B cell (primary cell): ENCODE measurements around the gene PRAMEF14. TPM values are rescaled to one million over a fixed set of nuclear protein-coding genes. Genes with fewer than 3 reads are reported as not detected.
"Not testable (repeated sequence)": the region's sequence is repeated elsewhere in the genome, so short reads cannot be mapped to it uniquely, and the experiment has no call there.

Experiments used
- ATAC-seq: fragments of 200-7000 bp; cut with Tn5 transposase; one replicate; pipeline ENCODE4 v1.10.0; 2021; ENCODE audit warnings: low read depth, mild to moderate bottlenecking, moderate number of reproducible peaks, moderate library complexity
- CTCF ChIA-PET: fragments of 350-600 bp; sonication (Branson Sonifier 250); formaldehyde crosslinking; loops from one replicate; lab custom pipeline; 2021; ENCODE audit warnings: antibody characterized with exemption, inconsistent platforms; lab: Charles Lee
- POLR2A ChIA-PET: fragments of 350-600 bp; sonication (Branson Sonifier 250); formaldehyde crosslinking; loops from one replicate; lab custom pipeline; 2021; ENCODE audit warnings: antibody characterized with exemption; lab: Charles Lee
- DNase-seq: peaks from one replicate; pipeline ENCODE4 v3.0.0; 2013
- H2AFZ ChIP-seq: 2 replicates; pipeline ENCODE4 v1.6.1; 2012; ENCODE audit warnings: mild to moderate bottlenecking, low read depth, low read length; ENCODE audit not compliant: insufficient read depth, poor library complexity, severe bottlenecking
- H3K27ac ChIP-seq, 2 donors: 1 replicate in 1 of 2; 2 replicates in 1 of 2; pipeline ENCODE4 v1.5.1; 2012 to 2013; ENCODE audit warnings: low read length in 2 of 2, mild to moderate bottlenecking in 2 of 2, moderate library complexity in 1 of 2
- H3K27me3 ChIP-seq, 4 experiments: fragments of 200-600 bp in 1 of 4; sonication (generic) in 1 of 4; replicated peaks in 1 of 4; 1 replicate in 2 of 4; 2 replicates in 2 of 4; pipeline versions ENCODE4 v1.6.1 to v1.7.0; 2013 to 2016; ENCODE audit warnings: low read length in 3 of 4, mild to moderate bottlenecking in 2 of 4, mixed read lengths in 1 of 4, moderate library complexity in 1 of 4; ENCODE audit not compliant: insufficient read depth in 4 of 4, control insufficient read depth in 3 of 4; ENCODE audit errors: control extremely low read depth in 1 of 4
- H3K36me3 ChIP-seq, 2 experiments: replicated peaks in 1 of 2; 1 replicate in 1 of 2; 2 replicates in 1 of 2; pipeline versions ENCODE4 v1.6.1 to v1.7.1; 2013; ENCODE audit warnings: low read length in 1 of 2; ENCODE audit not compliant: insufficient read depth in 2 of 2, control insufficient read depth in 1 of 2; ENCODE audit errors: control extremely low read depth in 1 of 2, extremely low read depth in 1 of 2
- H3K4me1 ChIP-seq, 2 donors: fragments of 200-600 bp in 1 of 2; sonication (generic) in 1 of 2; 1 replicate in 1 of 2; 2 replicates in 1 of 2; pipeline versions ENCODE4 v1.5.1 to v1.6.1; 2013 to 2017; ENCODE audit warnings: low read length in 2 of 2; ENCODE audit not compliant: control insufficient read depth in 2 of 2, insufficient read depth in 2 of 2
- H3K4me2 ChIP-seq: replicated peaks from 2 replicates; pipeline ENCODE3; 2012; ENCODE audit warnings: mild to moderate bottlenecking, low read depth, low read length; ENCODE audit not compliant: poor library complexity, severe bottlenecking
- H3K4me3 ChIP-seq, 5 experiments: fragments of 200-600 bp in 1 of 5; sonication (generic) in 1 of 5; 1 replicate in 3 of 5; 2 replicates in 2 of 5; pipeline versions ENCODE4 v1.5.1 to v1.7.0; 2011 to 2016; ENCODE audit warnings: low read length in 4 of 5, mild to moderate bottlenecking in 4 of 5, low read depth in 2 of 5, control low read depth in 1 of 5, moderate library complexity in 1 of 5; ENCODE audit not compliant: insufficient read depth in 1 of 5; ENCODE audit errors: control extremely low read depth in 1 of 5, extremely low read depth in 1 of 5
- H3K79me2 ChIP-seq: fragments of 200-600 bp; sonication (generic); one replicate; pipeline ENCODE4 v1.6.0; 2016; ENCODE audit warnings: low read length; ENCODE audit not compliant: control insufficient read depth, insufficient read depth
- H3K9ac ChIP-seq: fragments of 200-600 bp; sonication (generic); 2 replicates; pipeline ENCODE4 v1.6.1; 2017; ENCODE audit warnings: mild to moderate bottlenecking, low read length, moderate library complexity
- H3K9me3 ChIP-seq, 3 donors: one replicate each; pipeline versions ENCODE4 v1.6.1 to v1.7.1; 2013; ENCODE audit warnings: low read length in 2 of 3; ENCODE audit not compliant: control insufficient read depth in 2 of 3, insufficient read depth in 1 of 3; ENCODE audit errors: control extremely low read depth in 1 of 3
- H4K20me1 ChIP-seq: 2 replicates; pipeline ENCODE4 v1.6.0; 2012; ENCODE audit warnings: mild to moderate bottlenecking, low read length; ENCODE audit not compliant: insufficient read depth, control insufficient read depth, poor library complexity, severe bottlenecking
- H3K27ac Mint-ChIP-seq: one replicate; pipeline ENCODE4 v1.8.0; 2021; ENCODE audit warnings: mixed read lengths
- H3K27me3 Mint-ChIP-seq: one replicate; pipeline ENCODE4 v1.8.0; 2021; ENCODE audit warnings: mixed read lengths
- H3K4me1 Mint-ChIP-seq: one replicate; pipeline ENCODE4 v1.8.0; 2021; ENCODE audit warnings: mixed read lengths
- H3K4me3 Mint-ChIP-seq: one replicate; pipeline ENCODE4 v1.8.0; 2021; ENCODE audit warnings: mixed read lengths
- H3K9me3 Mint-ChIP-seq: one replicate; pipeline ENCODE4 v1.8.0; 2022; ENCODE audit warnings: mixed read lengths; ENCODE audit not compliant: insufficient read depth
- WGBS: methylation state at CpG from one replicate; pipeline ENCODE4 v1.1.5; 2013; ENCODE audit warnings: missing lambda C conversion rate; ENCODE audit not compliant: insufficient coverage; 5-methylcytosine and 5-hydroxymethylcytosine counted together
- intact Hi-C: fragments of 100-400 bp; cut with micrococcal nuclease; formaldehyde crosslinking; loops from one replicate; pipeline ENCODE4 v1.10.0; 2022
- polyA plus RNA-seq: library from polyadenylated mRNA; depleted of rRNA; stranded (reverse); fragments of >200 nt; gene quantifications from 2 replicates; pipeline ENCODE4 v1.2.3, GENCODE V29; 2012
- total RNA-seq, 2 donors: library from RNA; stranded (reverse); fragments of 120-200 nt in 1 of 2; gene quantifications; 1 replicate in 1 of 2; 2 replicates in 1 of 2; pipeline versions ENCODE4 v1.2.3 to v1.2.4, GENCODE V29; 2013 to 2022

PRAMEF14 gene
- total and polyA plus RNA-seq, 2 donors (not counting 1 experiment from before 2014, with no cell fraction given): not detected

GRCh38 chr1:13389332-13389731 lies 42.4 kb upstream of the PRAMEF14 start, which contains the start of gene PRAMEF17:
PRAMEF17 (plus strand) TSS chr1:13389632; CDS start chr1:13389658, 26 bp downstream.
- CTCF ChIA-PET, H3K9ac ChIP-seq, H3K79me2 ChIP-seq, H3K4me3 Mint-ChIP-seq, H3K4me1 ChIP-seq, H4K20me1 ChIP-seq, POLR2A ChIA-PET, H3K9me3 ChIP-seq, H3K4me1 Mint-ChIP-seq, H3K27me3 Mint-ChIP-seq, intact Hi-C loops, H3K4me3 ChIP-seq, H3K27ac Mint-ChIP-seq, H3K9me3 Mint-ChIP-seq, H3K36me3 ChIP-seq, H3K27me3 ChIP-seq, H2AFZ ChIP-seq, ATAC-seq, DNase-seq, H3K4me2 ChIP-seq, H3K27ac ChIP-seq: not testable (repeated sequence)

GRCh38 chr1:13380380-13380779 lies 33.4 kb upstream of the PRAMEF14 start:
- no CpG with 5 or more reads among the region's 3 CpGs for WGBS
- H3K4me3 Mint-ChIP-seq, H3K9me3 Mint-ChIP-seq, H3K4me2 ChIP-seq, H2AFZ ChIP-seq, POLR2A ChIA-PET, ATAC-seq, H4K20me1 ChIP-seq, H3K27ac ChIP-seq, H3K4me3 ChIP-seq, H3K27me3 ChIP-seq, H3K79me2 ChIP-seq, H3K36me3 ChIP-seq, H3K27ac Mint-ChIP-seq, DNase-seq, H3K27me3 Mint-ChIP-seq, H3K9ac ChIP-seq, H3K9me3 ChIP-seq, H3K4me1 Mint-ChIP-seq, intact Hi-C loops, H3K4me1 ChIP-seq, CTCF ChIA-PET: not testable (repeated sequence)

GRCh38 chr1:13378983-13379382 lies 32.0 kb upstream of the PRAMEF14 start:
- H3K4me3 ChIP-seq, H3K36me3 ChIP-seq, H3K9ac ChIP-seq, H3K27me3 Mint-ChIP-seq, H3K27ac Mint-ChIP-seq, H3K4me2 ChIP-seq, H3K27me3 ChIP-seq, H3K9me3 ChIP-seq, H2AFZ ChIP-seq, H3K4me3 Mint-ChIP-seq, CTCF ChIA-PET, H4K20me1 ChIP-seq, intact Hi-C loops, ATAC-seq, H3K27ac ChIP-seq, POLR2A ChIA-PET, H3K4me1 ChIP-seq, H3K79me2 ChIP-seq, H3K9me3 Mint-ChIP-seq, H3K4me1 Mint-ChIP-seq, DNase-seq: not testable (repeated sequence)
- WGBS: no CpG with 5 or more reads among the region's 3 CpGs
